Activated T-cell treated with anti-CD3 and anti-CD28 coated beads, Interleukin-2, amount 50 U/mL, for 24 hours (primary cell): ENCODE results near the gene PKIB.
"Not testable (repeated sequence)": the region's sequence is repeated elsewhere in the genome, so short reads cannot be mapped to it uniquely, and the experiment has no call there.

ENCODE experiments used
- DNase-seq: peaks from one replicate; pipeline ENCODE4 v3.0.0-alpha.2; 2020
- H3K27ac Mint-ChIP-seq: 2 replicates; pipeline ENCODE4 v1.8.0; 2020; ENCODE audit warnings: mild to moderate bottlenecking, mixed read lengths
- H3K27me3 Mint-ChIP-seq: 2 replicates; pipeline ENCODE4 v1.8.0; 2020; ENCODE audit warnings: mixed read lengths
- H3K36me3 Mint-ChIP-seq: 2 replicates; pipeline ENCODE4 v1.8.0; 2020; ENCODE audit warnings: low read depth, mixed read lengths
- H3K4me1 Mint-ChIP-seq: 2 replicates; pipeline ENCODE4 v1.8.0; 2020; ENCODE audit warnings: low read depth, mixed read lengths
- H3K4me3 Mint-ChIP-seq: 2 replicates; pipeline ENCODE4 v1.8.0; 2020; ENCODE audit warnings: mild to moderate bottlenecking, moderate library complexity, mixed read lengths
- H3K9me3 Mint-ChIP-seq: 2 replicates; pipeline ENCODE4 v1.8.0; 2020; ENCODE audit warnings: mixed read lengths

The PKIB gene

DNA sequence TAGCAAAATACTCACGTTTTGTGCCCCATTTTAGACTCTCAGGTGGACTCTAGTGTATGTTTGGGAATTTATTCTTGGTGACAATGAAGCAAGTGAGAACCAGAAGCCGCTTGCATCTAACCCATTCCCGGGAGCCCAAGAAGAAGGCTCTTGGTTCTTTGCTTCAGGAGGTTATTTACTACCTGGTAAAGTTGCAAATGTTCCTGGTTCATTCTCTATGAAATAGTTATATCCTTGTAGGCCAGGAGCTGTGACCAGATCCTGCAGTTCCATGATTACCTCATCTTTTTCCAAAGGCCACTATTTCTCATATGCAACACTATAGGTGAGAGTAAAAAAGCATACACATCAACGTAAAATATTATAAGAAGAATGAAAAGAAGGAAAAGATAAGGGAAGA, 108.4 kb downstream of the PKIB start:
- Mint-ChIP-seq H3K9me3 (no peaks in the 10 kb centered on the region), H3K4me1 (no peaks in the 10 kb centered on the region), H3K27ac (no peak overlapping the region), H3K4me3 (no peak overlapping the region), H3K36me3 (no peaks in the 10 kb centered on the region), H3K27me3 (no peaks in the 10 kb centered on the region)
- DNase-seq, result no peak

DNA sequence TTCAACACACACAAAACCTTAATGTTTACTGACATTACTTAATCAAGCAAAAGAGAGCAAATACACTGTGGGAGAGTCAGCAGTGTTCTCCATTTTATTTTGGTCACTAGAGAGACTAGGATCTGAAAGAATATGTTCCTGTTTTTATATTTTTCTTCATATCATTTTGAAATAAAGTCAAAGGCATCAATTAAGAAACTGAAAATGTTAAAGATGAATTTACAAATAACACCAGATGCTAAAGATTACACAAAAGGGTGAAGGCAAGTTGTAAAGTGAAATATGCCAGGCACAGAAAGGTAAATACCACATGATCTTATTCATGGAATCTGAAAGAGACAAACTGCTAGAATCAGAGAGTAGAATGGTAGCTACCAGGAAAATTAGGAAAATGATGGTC, 109.0 kb downstream of the PKIB start:
- Mint-ChIP-seq H3K4me1 (no peaks in the 10 kb centered on the region), H3K36me3 (no peaks in the 10 kb centered on the region), H3K27ac (no peak overlapping the region), H3K27me3 (no peaks in the 10 kb centered on the region), H3K9me3 (no peaks in the 10 kb centered on the region), H3K4me3 (no peak overlapping the region)
- DNase-seq, result no peak

DNA sequence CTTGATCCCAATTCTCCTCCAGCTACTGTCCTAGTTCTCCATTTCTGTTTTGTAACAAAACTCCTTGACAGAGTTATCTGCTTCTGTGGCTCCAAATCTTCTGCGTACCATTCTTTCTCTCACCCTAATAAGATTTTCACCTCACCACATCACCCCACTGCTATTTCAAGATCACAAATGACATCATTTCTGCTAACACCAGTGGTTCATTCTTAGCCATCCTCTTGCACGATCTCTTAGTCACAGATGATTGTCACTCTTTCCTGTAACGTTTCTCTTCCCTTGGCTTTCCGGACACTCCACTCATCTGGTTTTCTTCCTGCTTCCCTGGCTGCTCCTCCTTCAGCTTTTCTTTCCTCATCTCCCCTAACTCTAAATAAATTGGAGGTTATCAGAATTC, 112.5 kb downstream of the PKIB start:
- no peak overlapping the region for H3K4me3 Mint-ChIP-seq
- no peak for DNase-seq
- H3K4me1 Mint-ChIP-seq, result no peaks in the 10 kb centered on the region
- no peaks in the 10 kb centered on the region for H3K9me3 Mint-ChIP-seq
- H3K36me3 Mint-ChIP-seq, result no peaks in the 10 kb centered on the region
- H3K27ac Mint-ChIP-seq, result no peak overlapping the region
- H3K27me3 Mint-ChIP-seq, result peaks cover 3% of the 10 kb centered on the region

DNA sequence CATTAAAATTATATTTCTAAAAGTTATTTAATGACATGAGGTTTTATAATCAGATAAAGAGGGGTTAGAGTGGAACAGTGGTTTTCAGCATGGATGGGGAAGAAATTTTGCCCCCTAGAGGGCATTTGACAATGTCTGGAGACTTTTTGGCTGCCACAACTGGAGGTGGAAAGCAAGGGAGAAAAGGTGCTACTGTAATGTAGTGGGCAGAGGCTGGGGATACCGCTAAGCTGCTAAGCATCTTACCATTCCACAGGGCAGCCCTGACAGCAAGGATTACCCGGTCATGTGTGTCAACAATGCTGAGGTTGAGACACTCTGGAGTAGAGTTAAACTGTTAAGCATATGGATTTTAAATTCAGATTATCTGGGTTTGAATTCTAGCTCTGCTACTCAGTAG, 116.4 kb downstream of the PKIB start:
- no peak overlapping the region for H3K4me3 Mint-ChIP-seq
- DNase-seq, result no peak
- H3K4me1 Mint-ChIP-seq, result no peaks in the 10 kb centered on the region

DNA sequence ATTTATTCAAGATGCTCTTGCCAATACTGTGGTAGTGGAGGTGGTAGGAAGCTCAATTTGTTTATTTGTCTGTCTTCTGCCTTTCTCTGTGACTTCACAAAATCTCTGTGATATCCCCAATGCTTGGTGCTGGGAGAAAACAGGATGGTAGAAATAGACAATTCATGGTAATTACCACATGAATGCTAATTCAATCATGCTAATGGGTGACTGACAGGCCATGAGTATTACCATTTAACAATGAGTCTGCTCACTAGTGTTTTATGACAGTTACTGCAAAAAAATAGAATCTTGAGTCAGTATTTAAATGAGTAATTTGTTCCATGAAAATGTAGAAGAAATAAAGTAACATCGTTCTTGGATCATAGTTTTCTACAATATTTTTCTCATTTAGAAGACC, 117.0 kb downstream of the PKIB start:
- no peak overlapping the region for H3K27ac Mint-ChIP-seq
- H3K4me1 Mint-ChIP-seq, result no peaks in the 10 kb centered on the region
- H3K9me3 Mint-ChIP-seq, result no peaks in the 10 kb centered on the region
- peaks cover 7% of the 10 kb centered on the region for H3K27me3 Mint-ChIP-seq
- H3K36me3 Mint-ChIP-seq, result no peaks in the 10 kb centered on the region
- no peak overlapping the region for H3K4me3 Mint-ChIP-seq
- DNase-seq, result no peak

More for the DNA sequence above, 116.4 kb downstream of the PKIB start:
- Mint-ChIP-seq H3K36me3 (no peaks in the 10 kb centered on the region), H3K27ac (no peak overlapping the region), H3K27me3 (peaks cover 7% of the 10 kb centered on the region), H3K9me3 (no peaks in the 10 kb centered on the region)

DNA sequence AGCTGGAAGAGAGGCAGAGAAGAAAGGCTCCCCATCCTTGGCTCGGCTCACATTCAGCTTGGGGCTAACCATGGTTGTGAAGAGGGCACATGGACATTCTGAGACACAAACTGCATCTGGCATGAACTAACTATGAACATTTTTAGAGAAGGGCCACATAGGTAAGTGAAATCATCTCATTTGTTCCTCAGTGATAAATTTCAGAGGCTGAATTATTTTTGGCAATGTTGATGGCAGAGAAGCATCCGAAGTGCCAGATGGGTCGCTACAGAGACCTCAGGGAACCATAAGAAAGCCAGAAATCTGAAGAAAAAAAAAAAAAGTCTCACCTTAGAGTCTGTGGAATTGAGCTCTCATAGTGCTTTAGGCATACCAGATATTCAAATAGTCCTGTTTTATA, 120.1 kb downstream of the PKIB start:
- Mint-ChIP-seq H3K4me3 (no peak overlapping the region), H3K36me3 (no peaks in the 10 kb centered on the region), H3K27ac (no peak overlapping the region), H3K9me3 (no peaks in the 10 kb centered on the region), H3K4me1 (no peaks in the 10 kb centered on the region), H3K27me3 (peaks cover 10% of the 10 kb centered on the region)
- DNase-seq, result no peak

DNA sequence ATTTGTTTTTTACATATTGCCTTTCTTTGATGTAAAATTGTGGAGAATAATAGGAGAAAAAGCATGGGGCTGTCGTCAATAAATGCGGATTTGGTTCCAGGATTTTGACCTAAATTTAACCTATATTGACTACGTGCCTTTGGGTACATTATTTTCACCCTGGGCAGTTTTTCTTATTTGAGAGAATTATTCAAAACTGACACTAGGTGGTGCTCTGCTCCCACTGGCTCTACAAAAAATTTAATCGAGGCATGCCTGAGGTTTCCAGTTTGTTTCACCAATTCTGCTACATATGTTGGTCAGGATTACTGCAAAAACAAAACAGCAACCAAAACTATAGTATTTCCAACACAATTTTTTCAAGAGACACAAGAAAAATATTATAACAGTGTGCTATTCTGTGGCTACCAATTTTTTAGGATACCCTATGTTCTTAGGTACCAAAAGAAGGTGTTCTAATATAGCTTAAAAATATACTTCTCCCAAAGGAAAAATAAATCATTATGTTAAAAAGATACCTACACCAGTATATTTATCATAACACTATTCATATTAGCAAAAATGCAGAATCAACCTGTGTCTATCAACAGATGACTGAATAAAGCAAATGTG, 120.7 kb downstream of the PKIB start:
- no peaks in the 10 kb centered on the region for H3K9me3 Mint-ChIP-seq
- no peak overlapping the region for H3K27ac Mint-ChIP-seq
- H3K4me1 Mint-ChIP-seq, result no peaks in the 10 kb centered on the region
- DNase-seq, result no peak
- no peak overlapping the region for H3K4me3 Mint-ChIP-seq
- H3K36me3 Mint-ChIP-seq, result no peaks in the 10 kb centered on the region
- H3K27me3 Mint-ChIP-seq, result peaks cover 13% of the 10 kb centered on the region

DNA sequence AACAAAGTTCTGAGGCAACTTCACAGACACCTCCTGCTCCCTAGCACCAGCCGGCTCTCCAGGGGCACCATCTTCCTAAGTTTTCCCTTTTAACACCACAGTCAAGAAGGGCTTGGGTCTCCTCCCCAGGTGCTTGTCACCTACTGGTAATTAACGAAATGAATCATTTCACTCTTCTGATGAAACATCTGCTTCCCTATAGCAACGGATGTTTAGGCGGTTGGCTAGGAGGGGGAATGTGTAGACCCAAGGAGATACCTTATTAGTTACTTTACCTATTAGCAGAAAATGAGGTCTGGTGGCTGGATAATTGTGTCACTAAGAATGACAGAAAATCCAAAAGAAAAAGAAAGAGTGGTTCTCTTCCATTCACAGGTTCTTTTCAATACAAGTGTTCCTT, 123.1 kb downstream of the PKIB start:
- Mint-ChIP-seq H3K4me1 (no peaks in the 10 kb centered on the region), H3K4me3 (no peak overlapping the region), H3K27ac (no peak overlapping the region), H3K27me3 (peaks cover 13% of the 10 kb centered on the region), H3K36me3 (no peaks in the 10 kb centered on the region), H3K9me3 (no peaks in the 10 kb centered on the region)
- no peak for DNase-seq

DNA sequence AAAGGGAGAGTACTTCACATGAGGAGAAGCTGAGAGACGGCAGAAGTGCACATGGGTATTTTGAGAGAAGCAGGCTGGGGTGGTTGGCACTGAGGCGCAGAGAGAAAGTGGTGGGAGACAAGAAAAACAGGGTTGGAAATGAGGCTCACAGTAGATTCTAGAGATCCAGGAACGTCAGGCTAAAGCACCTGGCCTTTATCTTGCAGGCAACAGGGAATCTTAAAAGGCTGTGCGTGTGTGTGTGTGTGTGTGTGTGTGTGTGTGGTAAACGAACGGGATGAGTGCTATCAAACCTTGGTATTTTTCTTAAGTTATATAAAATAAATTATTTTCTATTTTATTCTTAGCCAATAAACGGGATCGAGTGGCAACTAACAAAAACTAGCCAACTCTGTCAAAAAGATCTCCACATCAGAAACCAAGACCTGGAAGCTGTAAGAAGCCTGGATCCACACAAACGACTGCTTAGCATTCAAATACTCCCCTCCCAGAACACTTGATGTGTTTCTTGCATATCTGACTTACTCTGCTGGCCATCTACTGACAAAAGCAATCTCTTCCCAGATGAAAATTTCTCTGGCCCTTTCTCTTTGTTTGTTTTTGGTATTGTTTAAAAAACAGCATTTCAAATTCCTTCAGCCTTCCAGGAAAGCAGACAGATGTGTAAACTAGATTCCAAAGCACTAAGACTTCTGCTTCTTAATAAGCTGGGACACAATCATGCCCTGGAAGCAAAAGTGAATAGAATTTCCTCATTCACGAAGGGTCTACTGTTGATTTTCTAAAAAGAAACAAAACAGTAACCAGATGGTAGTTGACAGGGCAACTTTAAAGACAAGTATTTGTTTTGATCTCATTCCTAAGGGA, 124.6 kb downstream of the PKIB start:
- Mint-ChIP-seq H3K27ac (no peak overlapping the region), H3K9me3 (no peaks in the 10 kb centered on the region), H3K4me3 (no peak overlapping the region), H3K36me3 (no peaks in the 10 kb centered on the region), H3K27me3 (peaks cover 13% of the 10 kb centered on the region), H3K4me1 (no peaks in the 10 kb centered on the region)
- DNase-seq, result no peak

DNA sequence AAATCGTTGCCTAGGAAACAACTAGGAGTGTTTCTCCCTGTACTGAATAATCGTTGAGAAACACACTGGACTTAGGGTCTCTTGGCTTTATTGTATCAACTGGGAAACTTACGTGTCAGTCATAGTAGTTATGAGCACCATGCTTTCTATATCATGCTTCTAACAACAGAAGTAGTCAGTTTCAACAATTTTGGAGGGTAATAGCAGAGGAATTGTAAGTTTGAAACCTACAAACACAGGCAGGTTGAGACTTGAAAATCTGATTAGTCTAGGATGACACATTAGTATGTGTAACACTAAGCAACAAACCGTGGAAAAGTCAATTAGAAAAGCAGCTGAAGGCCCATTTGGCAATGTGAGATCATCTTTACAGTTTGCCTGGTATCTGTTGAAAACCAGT, 125.4 kb downstream of the PKIB start:
- Mint-ChIP-seq H3K4me1 (no peaks in the 10 kb centered on the region), H3K36me3 (no peaks in the 10 kb centered on the region), H3K27me3 (peaks cover 9% of the 10 kb centered on the region), H3K27ac (no peak overlapping the region), H3K4me3 (no peak overlapping the region), H3K9me3 (no peaks in the 10 kb centered on the region)
- no peak for DNase-seq

DNA sequence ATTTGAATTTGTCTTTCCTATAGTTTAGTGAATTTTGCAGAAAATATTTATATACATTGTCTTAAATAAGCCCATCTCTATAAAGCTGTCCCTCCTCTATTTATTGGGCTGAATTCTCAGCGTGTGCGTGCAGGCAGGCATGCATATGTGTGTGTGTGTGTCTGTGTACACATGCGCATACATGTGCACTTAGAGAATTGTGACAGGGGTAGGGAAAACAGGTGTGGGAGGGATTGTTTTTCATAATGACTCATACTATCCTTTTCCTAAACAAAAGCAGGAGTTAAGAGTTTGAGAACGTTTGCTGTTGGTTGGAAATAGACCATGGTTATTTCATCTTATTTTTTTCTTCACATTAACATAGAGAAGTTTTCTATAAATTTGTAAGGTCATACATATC, 126.0 kb downstream of the PKIB start:
- Mint-ChIP-seq H3K27me3 (peaks cover 9% of the 10 kb centered on the region), H3K4me1 (no peaks in the 10 kb centered on the region), H3K27ac (no peak overlapping the region), H3K36me3 (no peaks in the 10 kb centered on the region), H3K9me3 (no peaks in the 10 kb centered on the region), H3K4me3 (no peak overlapping the region)
- no peak for DNase-seq

DNA sequence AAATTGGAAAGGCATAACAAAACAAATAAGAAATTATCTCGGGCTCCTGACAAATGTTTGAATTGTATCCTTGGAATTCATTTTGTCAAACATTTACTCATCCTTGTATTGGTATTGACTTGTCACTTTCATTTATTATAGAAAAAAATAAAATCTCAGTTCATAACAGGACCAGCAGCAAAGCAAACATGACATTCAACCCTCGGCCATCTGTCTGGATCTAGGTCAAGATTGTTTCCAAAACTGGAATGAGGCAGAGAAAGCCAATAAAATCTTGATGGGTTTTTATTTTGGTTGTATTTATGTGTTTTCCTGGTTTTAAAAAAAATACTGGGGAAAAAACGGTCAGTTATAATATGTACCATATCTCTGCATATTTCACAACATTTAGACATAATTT, 126.4 kb downstream of the PKIB start:
- Mint-ChIP-seq H3K4me3 (no peak overlapping the region), H3K27ac (no peak overlapping the region), H3K4me1 (no peaks in the 10 kb centered on the region), H3K9me3 (no peaks in the 10 kb centered on the region), H3K27me3 (peaks cover 9% of the 10 kb centered on the region), H3K36me3 (no peaks in the 10 kb centered on the region)
- DNase-seq, result no peak

DNA sequence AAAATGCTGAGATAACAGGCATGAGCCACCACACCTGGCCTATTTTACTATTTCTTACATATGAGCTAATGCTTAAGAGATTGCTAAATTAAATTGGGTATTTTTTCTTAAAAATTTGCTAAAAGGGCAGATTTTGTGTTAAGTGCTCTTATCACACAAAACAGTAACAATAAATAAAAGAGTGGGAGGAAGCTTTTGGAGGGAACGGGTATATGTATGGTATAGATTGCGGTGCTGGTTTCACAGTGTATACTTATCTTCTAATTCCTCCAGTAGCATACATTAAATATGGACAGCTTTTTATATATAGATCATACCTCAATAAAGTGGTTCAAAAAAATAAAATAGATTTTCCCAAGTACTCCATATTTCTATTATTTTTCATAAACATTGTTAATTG, 129.9 kb downstream of the PKIB start:
- H3K4me3 Mint-ChIP-seq, result no peak overlapping the region
- H3K27me3 Mint-ChIP-seq, result peaks cover 3% of the 10 kb centered on the region
- no peaks in the 10 kb centered on the region for H3K4me1 Mint-ChIP-seq
- no peaks in the 10 kb centered on the region for H3K9me3 Mint-ChIP-seq
- no peak overlapping the region for H3K27ac Mint-ChIP-seq
- H3K36me3 Mint-ChIP-seq, result no peaks in the 10 kb centered on the region
- no peak for DNase-seq

DNA sequence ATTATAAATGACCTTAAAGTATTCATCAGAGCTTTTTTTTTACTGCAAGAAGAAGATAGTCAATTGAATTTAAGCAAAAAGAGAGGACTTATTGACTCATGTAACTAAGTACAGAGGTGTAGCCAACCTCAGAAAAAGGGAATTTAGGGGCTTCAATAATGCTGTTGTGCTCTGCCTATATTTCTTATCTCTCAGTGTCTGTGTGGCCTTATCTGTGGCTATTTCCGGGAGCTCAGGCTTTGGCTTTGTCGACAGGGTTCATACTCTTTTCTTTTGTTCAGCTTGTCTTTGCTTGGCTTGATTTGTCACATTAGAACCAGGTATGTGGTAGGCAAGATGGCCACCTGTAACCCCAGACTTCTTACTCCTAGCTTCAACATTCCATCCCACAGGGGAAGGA, 130.7 kb downstream of the PKIB start:
- H3K36me3 Mint-ChIP-seq, result no peaks in the 10 kb centered on the region
- H3K9me3 Mint-ChIP-seq, result no peaks in the 10 kb centered on the region
- H3K27me3 Mint-ChIP-seq, result no peaks in the 10 kb centered on the region
- H3K27ac Mint-ChIP-seq, result no peak overlapping the region
- H3K4me1 Mint-ChIP-seq, result no peaks in the 10 kb centered on the region
- no peak overlapping the region for H3K4me3 Mint-ChIP-seq
- DNase-seq, result no peak

DNA sequence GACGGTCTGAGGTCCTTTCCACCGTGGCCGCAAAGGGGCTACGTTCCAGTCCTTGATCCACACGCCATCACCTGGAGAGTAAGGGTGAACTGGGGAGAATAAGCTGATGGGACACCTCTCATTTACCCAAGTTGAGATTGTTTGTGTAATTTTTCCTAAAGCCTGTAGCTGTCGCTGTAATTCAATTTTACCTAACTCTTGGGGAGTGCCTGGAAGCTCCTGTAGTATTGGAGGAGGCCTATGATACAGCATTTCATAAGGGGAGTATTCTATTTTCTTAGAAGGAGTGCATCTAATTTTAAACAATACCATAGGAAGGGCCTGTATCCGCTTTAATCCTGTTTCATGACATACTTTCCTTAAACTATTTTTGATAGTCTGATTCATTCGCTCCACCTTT, 134.0 kb downstream of the PKIB start:
- H3K9me3 Mint-ChIP-seq, H3K27me3 Mint-ChIP-seq, DNase-seq, H3K36me3 Mint-ChIP-seq, H3K4me3 Mint-ChIP-seq, H3K27ac Mint-ChIP-seq, H3K4me1 Mint-ChIP-seq: not testable (repeated sequence)
